PC-3 (cell line): ENCODE measurements around the gene PCDHGB5. TPM values are rescaled to one million over a fixed set of nuclear protein-coding genes. Genes with fewer than 3 reads are reported as not detected.

Experiments
- ATAC-seq: fragments of 200-7000 bp; cut with Tn5 transposase; 2 replicates; pipeline ENCODE4 v1.9.1; 2020; ENCODE audit warnings: mild to moderate bottlenecking, moderate library complexity
- BruUV-seq: library from RNA; stranded (reverse); fragments of 400-500 nt; replicated peaks from 2 replicates; lab custom pipeline; 2021; lab: Mats Ljungman, UMichigan
- CTCF ChIA-PET: fragments of 300-600 bp; sonication (Branson Sonifier 250); formaldehyde crosslinking; loops from one replicate; lab custom pipeline; 2022; ENCODE audit warnings: antibody characterized with exemption; lab: Charles Lee
- POLR2A ChIA-PET: fragments of 300-600 bp; sonication (Branson Sonifier 250); formaldehyde crosslinking; loops from one replicate; lab custom pipeline; 2022; ENCODE audit warnings: antibody characterized with exemption; ENCODE audit not compliant: unreplicated experiment; lab: Charles Lee
- DNase-seq: peaks from one replicate; pipeline ENCODE4 v3.0.0-alpha.2; 2015
- H2AFZ ChIP-seq: fragments of 300-600 bp; sonication (generic); 2 replicates; pipeline ENCODE4 v1.6.0; 2016; ENCODE audit warnings: antibody characterized with exemption, low read length
- H3F3A ChIP-seq: fragments of 300-600 bp; sonication (generic); one replicate; pipeline ENCODE4 v1.6.0; 2017; ENCODE audit warnings: antibody characterized with exemption, low read length, control low read depth, mild to moderate bottlenecking; ENCODE audit not compliant: unreplicated experiment
- H3K27ac ChIP-seq: fragments of 300-600 bp; sonication (generic); 2 replicates; pipeline ENCODE4 v1.5.1; 2016; ENCODE audit warnings: mild to moderate bottlenecking, low read length
- H3K27me3 ChIP-seq: fragments of 300-600 bp; sonication (generic); 2 replicates; pipeline ENCODE4 v1.6.1; 2016; ENCODE audit warnings: low read length, mixed read lengths
- H3K36me3 ChIP-seq: fragments of 300-600 bp; sonication (generic); 2 replicates; pipeline ENCODE4 v1.6.1; 2016; ENCODE audit warnings: low read depth, mixed run types, low read length, mixed read lengths
- H3K4me1 ChIP-seq: fragments of 300-600 bp; sonication (generic); 2 replicates; pipeline ENCODE4 v1.5.1; 2016; ENCODE audit warnings: low read length; ENCODE audit not compliant: insufficient read depth
- H3K4me2 ChIP-seq: fragments of 300-600 bp; sonication (generic); 2 replicates; pipeline ENCODE4 v1.6.0; 2016; ENCODE audit warnings: low read length
- H3K4me3 ChIP-seq: fragments of 300-600 bp; sonication (generic); 2 replicates; pipeline ENCODE4 v1.5.1; 2016; ENCODE audit warnings: mild to moderate bottlenecking, low read length, mixed read lengths
- H3K79me2 ChIP-seq: fragments of 300-600 bp; sonication (generic); 2 replicates; pipeline ENCODE4 v1.6.1; 2017; ENCODE audit warnings: low read length, mixed read lengths
- H3K9ac ChIP-seq: fragments of 300-600 bp; sonication (generic); 2 replicates; pipeline ENCODE4 v1.6.0; 2016; ENCODE audit warnings: mild to moderate bottlenecking, low read length
- H3K9me2 ChIP-seq: fragments of 300-600 bp; sonication (generic); replicated peaks from 2 replicates; pipeline ENCODE4 v1.6.1; 2016; ENCODE audit warnings: mixed run types, low read length, mixed read lengths
- H3K9me3 ChIP-seq: fragments of 300-600 bp; sonication (generic); 2 replicates; pipeline ENCODE4 v1.6.1; 2016; ENCODE audit warnings: low read length, mixed read lengths
- H4K20me1 ChIP-seq: fragments of 300-600 bp; sonication (generic); 2 replicates; pipeline ENCODE4 v1.6.1; 2016; ENCODE audit warnings: low read length, mixed read lengths
- CTCF ChIP-seq: fragments of 300-600 bp; sonication (generic); conservative IDR thresholded peaks from 2 replicates; pipeline ENCODE4 v1.5.1; 2017; ENCODE audit warnings: antibody characterized with exemption, low read depth, mild to moderate bottlenecking, low read length
- EZH2 ChIP-seq: fragments of 300-600 bp; sonication (generic); IDR thresholded peaks from one replicate; pipeline ENCODE4 v1.6.1; 2017; ENCODE audit warnings: antibody characterized with exemption, mild to moderate bottlenecking, low read length; ENCODE audit not compliant: unreplicated experiment
- EZH2phosphoT487 ChIP-seq: fragments of 300-600 bp; sonication (generic); IDR thresholded peaks from 2 replicates; pipeline ENCODE4 v1.6.1; 2018; ENCODE audit warnings: mild to moderate bottlenecking, antibody characterized with exemption, low read length, borderline replicate concordance
- intact Hi-C: fragments of 100-400 bp; cut with micrococcal nuclease; formaldehyde crosslinking; loops from 2 replicates; pipeline ENCODE4 v1.9.0; 2023
- total RNA-seq: library from RNA; depleted of rRNA; stranded (reverse); fragments of >200 nt; gene quantifications from 2 replicates; pipeline ENCODE4 v1.2.3, GENCODE V29; 2014

The PCDHGB5 gene
- total RNA-seq, 1 experiment from 2014 or later: 9.0 TPM

GRCh38 chr5:141421489-141421855 lies 23.7 kb downstream of the PCDHGB5 start:
- Histone ChIP-seq H3K4me2 (no peak overlapping the region), H3K9me3 (no peaks in the 10 kb centered on the region), H3K4me1 (no peaks in the 10 kb centered on the region), H3K36me3 (no peaks in the 10 kb centered on the region; the same call in 1 of the 2 replicates), H3K9me2 (no peaks in the 10 kb centered on the region), H3K27ac (no peak overlapping the region), H3K4me3 (no peak overlapping the region), H3K9ac (no peak overlapping the region), H3K27me3 (no peaks in the 10 kb centered on the region), H3K79me2 (no peaks in the 10 kb centered on the region), H4K20me1 (no peaks in the 10 kb centered on the region), H3F3A (no peaks in the 10 kb centered on the region), H2AFZ (no peak overlapping the region)
- ATAC-seq (no peak), DNase-seq (no peak)
- ChIA-PET CTCF (interaction anchor here (0.6 kb wide), 1 partner anchor 250 kb away, joined by 3 read pairs; no protein-coding TSS in a partner anchor), POLR2A (no interaction called here)
- TF ChIP-seq CTCF (no peak), EZH2phosphoT487 (no peak), EZH2 (no peak)
- BruUV-seq: no TSS peak
- intact Hi-C loops: no loop called here

- ChIA-PET POLR2A (no interaction called here), CTCF (no interaction called here)
- Histone ChIP-seq H3K36me3 (no peaks in the 10 kb centered on the region; the same call in 1 of the 2 replicates), H3K27me3 (no peaks in the 10 kb centered on the region), H3F3A (no peaks in the 10 kb centered on the region), H3K9me2 (no peaks in the 10 kb centered on the region), H3K9ac (no peak overlapping the region), H3K79me2 (no peaks in the 10 kb centered on the region), H3K9me3 (no peaks in the 10 kb centered on the region), H3K27ac (no peak overlapping the region), H3K4me1 (no peaks in the 10 kb centered on the region), H2AFZ (no peak overlapping the region), H3K4me3 (no peak overlapping the region), H4K20me1 (no peaks in the 10 kb centered on the region), H3K4me2 (no peak overlapping the region)
- DNase-seq: no peak
- intact Hi-C loops: no loop called here
- ATAC-seq: no peak
- TF ChIP-seq CTCF: no peak
- TF ChIP-seq EZH2: no peak
- TF ChIP-seq EZH2phosphoT487: no peak
- no TSS peak for BruUV-seq
These were observed 25.1 kb downstream of the PCDHGB5 start for GRCh38 chr5:141422742-141423291.

GRCh38 chr5:141427783-141428426 lies 30.2 kb downstream of the PCDHGB5 start:
- BruUV-seq: no TSS peak
- DNase-seq: no peak
- H3K36me3 ChIP-seq: no peaks in the 10 kb centered on the region
- no peak for ATAC-seq
- H4K20me1 ChIP-seq: no peaks in the 10 kb centered on the region
- intact Hi-C loops: no loop called here
- no peaks in the 10 kb centered on the region for H3K4me1 ChIP-seq
- ChIA-PET CTCF (no interaction called here), POLR2A (no interaction called here)
- H2AFZ ChIP-seq: no peak overlapping the region
- no peak overlapping the region for H3K4me3 ChIP-seq
- no peak overlapping the region for H3K4me2 ChIP-seq
- H3K9me2 ChIP-seq: no peaks in the 10 kb centered on the region
- no peak overlapping the region for H3K27ac ChIP-seq
- no peaks in the 10 kb centered on the region for H3F3A ChIP-seq
- no peaks in the 10 kb centered on the region for H3K79me2 ChIP-seq
- H3K27me3 ChIP-seq: no peaks in the 10 kb centered on the region
- H3K9ac ChIP-seq: no peak overlapping the region
- TF ChIP-seq EZH2phosphoT487: no peak
- no peak for TF ChIP-seq CTCF
- TF ChIP-seq EZH2: no peak
- 0 out of 2 replicates have a peak, but pooled peaks cover 4% of the 10 kb centered on the region for H3K9me3 ChIP-seq
